PC-9 (cell line): ENCODE data around the gene KLC4. TPM values are rescaled to one million over a fixed set of nuclear protein-coding genes. Genes with fewer than 3 reads are reported as not detected.

Source experiments
- BruUV-seq: library from RNA; stranded (reverse); fragments of 400-500 nt; replicated peaks from 2 replicates; lab custom pipeline; 2021; lab: Mats Ljungman, UMichigan
- CTCF ChIA-PET: fragments of 300-600 bp; sonication (Branson Sonifier 250); formaldehyde crosslinking; loops from one replicate; lab custom pipeline; 2022; ENCODE audit warnings: antibody characterized with exemption; lab: Charles Lee
- POLR2A ChIA-PET: fragments of 300-600 bp; sonication (Branson Sonifier 250); formaldehyde crosslinking; loops from one replicate; lab custom pipeline; 2022; ENCODE audit warnings: antibody characterized with exemption; ENCODE audit not compliant: unreplicated experiment; lab: Charles Lee
- DNase-seq, 2 experiments: peaks; one replicate each; pipeline versions ENCODE4 v3.0.0 to v3.0.0-alpha.2; 2015 to 2022; ENCODE audit warnings: mixed read lengths in 1 of 2
- H2AFZ ChIP-seq: fragments of 200-600 bp; sonication (generic); 2 replicates; pipeline ENCODE4 v1.8.1; 2017; ENCODE audit warnings: antibody characterized with exemption
- H3F3A ChIP-seq: fragments of 200-600 bp; sonication (generic); 2 replicates; pipeline ENCODE4 v1.8.1; 2017; ENCODE audit warnings: antibody characterized with exemption, mild to moderate bottlenecking, low read depth; ENCODE audit not compliant: insufficient read depth
- H3K27ac ChIP-seq: fragments of 200-600 bp; sonication (generic); 2 replicates; pipeline ENCODE4 v1.6.1; 2016; ENCODE audit warnings: mixed run types
- H3K27me3 ChIP-seq: fragments of 200-600 bp; sonication (generic); 2 replicates; pipeline ENCODE4 v1.6.1; 2016; ENCODE audit warnings: low read depth, mixed run types; ENCODE audit not compliant: insufficient read depth
- H3K36me3 ChIP-seq: fragments of 200-600 bp; sonication (generic); 2 replicates; pipeline ENCODE4 v1.6.1; 2016; ENCODE audit warnings: low read depth, mixed run types
- H3K4me1 ChIP-seq: fragments of 200-600 bp; sonication (generic); replicated peaks from 2 replicates; pipeline ENCODE4 v1.6.1; 2016; ENCODE audit warnings: mixed run types; ENCODE audit not compliant: insufficient read depth
- H3K4me2 ChIP-seq: fragments of 200-600 bp; sonication (generic); 2 replicates; pipeline ENCODE4 v1.6.1; 2017; ENCODE audit warnings: mixed run types
- H3K4me3 ChIP-seq: fragments of 200-600 bp; sonication (generic); 2 replicates; pipeline ENCODE4 v1.6.1; 2016; ENCODE audit warnings: mixed run types
- H3K79me2 ChIP-seq: fragments of 200-600 bp; sonication (generic); 2 replicates; pipeline ENCODE4 v1.6.1; 2017; ENCODE audit warnings: low read depth, mixed run types
- H3K9me2 ChIP-seq: fragments of 200-600 bp; sonication (generic); 2 replicates; pipeline ENCODE4 v1.8.1; 2017; ENCODE audit warnings: mild to moderate bottlenecking; ENCODE audit not compliant: insufficient read depth
- H3K9me3 ChIP-seq: fragments of 200-600 bp; sonication (generic); 2 replicates; pipeline ENCODE4 v1.8.1; 2016; ENCODE audit warnings: low read depth; ENCODE audit not compliant: insufficient read depth
- H4K20me1 ChIP-seq: fragments of 200-600 bp; sonication (generic); 2 replicates; pipeline ENCODE4 v1.8.1; 2017; ENCODE audit not compliant: insufficient read depth
- EZH2 ChIP-seq: fragments of 200-600 bp; sonication (generic); IDR thresholded peaks from 2 replicates; pipeline ENCODE4 v1.8.0; 2017; ENCODE audit warnings: antibody characterized with exemption, low read depth
- intact Hi-C: fragments of 100-400 bp; cut with micrococcal nuclease; formaldehyde crosslinking; loops from one replicate; pipeline ENCODE4 v1.10.0; 2022; ENCODE audit not compliant: unreplicated experiment
- total RNA-seq: library from RNA; stranded (reverse); gene quantifications from 2 replicates; pipeline ENCODE4 v1.2.3, GENCODE V29; 2021
- TF ChIP-seq, protein P1 (sequence below): fragments of 200-600 bp; sonication (generic); conservative IDR thresholded peaks from 2 replicates; pipeline ENCODE4 v1.6.1; 2017; ENCODE audit warnings: mixed run types, antibody characterized with exemption, mild to moderate bottlenecking, moderate library complexity

Gene KLC4
- total RNA-seq, 1 experiment from 2014 or later = 46.2 TPM

DNA sequence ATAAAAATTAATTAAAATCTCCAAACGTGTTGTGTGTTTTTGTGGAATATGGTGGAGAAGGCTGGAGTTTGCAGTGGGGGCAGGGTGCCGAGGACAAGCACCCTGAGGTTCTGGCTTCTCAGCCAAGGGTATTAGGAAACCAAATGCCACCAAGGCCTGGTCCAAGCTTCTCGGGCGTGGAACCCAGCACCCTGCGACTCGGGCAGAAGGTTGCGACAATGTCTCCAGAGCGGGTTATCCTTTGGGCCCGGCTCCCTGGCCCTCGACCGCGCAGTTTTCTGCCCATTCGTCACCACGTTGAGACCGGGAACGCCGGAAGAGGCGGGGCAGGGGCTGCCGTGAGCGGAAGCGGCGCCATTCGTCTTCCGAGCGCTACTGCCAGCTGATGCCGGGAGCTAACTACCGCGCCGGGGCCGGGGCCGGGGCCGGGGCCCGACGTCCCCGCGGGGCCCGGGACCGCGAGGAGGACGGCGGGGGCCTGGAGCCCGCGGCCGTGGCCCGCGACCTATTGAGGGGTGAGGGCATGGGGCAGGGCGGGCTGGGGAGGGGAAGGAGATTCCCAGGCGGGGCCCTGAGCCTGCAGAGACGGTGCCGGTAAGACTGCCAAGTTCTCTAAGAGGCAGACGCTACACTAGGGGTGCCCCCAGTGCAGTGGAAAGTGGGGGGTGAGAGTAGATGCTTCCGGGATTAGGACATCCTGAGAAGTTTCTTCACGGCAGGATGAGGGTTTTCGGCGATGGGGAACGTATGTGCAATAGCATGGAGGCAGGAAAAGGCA is 38.0 kb upstream of the KLC4 start, which contains the start of gene RRP36:
Gene RRP36 (plus strand): TSS at position 354 of the 778 bp plus-strand sequence. CDS start 32 bp downstream, at position 386.
- Histone ChIP-seq H3K27ac (peak within 1 kb of the TSS; percentile 46), H3K36me3 (peaks cover 31% of the 10 kb centered on the region), H3K27me3 (no peaks in the 10 kb centered on the region), H3F3A (peaks cover 30% of the 10 kb centered on the region; the same call in 1 of the 2 replicates), H3K79me2 (peaks cover 41% of the 10 kb centered on the region), H3K9me2 (no peaks in the 10 kb centered on the region), H2AFZ (peak within 1 kb of the TSS; percentile 83), H3K4me3 (peak within 1 kb of the TSS; percentile 79), H3K9me3 (no peaks in the 10 kb centered on the region), H3K4me2 (peak within 1 kb of the TSS; percentile 88), H4K20me1 (peaks cover 3% of the 10 kb centered on the region), H3K4me1 (0 out of 2 replicates have a peak, but pooled peaks cover 10% of the 10 kb centered on the region)
- BruUV-seq = TSS peak; percentile 78
- ChIA-PET CTCF (no interaction called here), POLR2A (interaction anchor here (0.6 to 0.8 kb wide), 4 partner anchors 62 to 1298 kb away, joined by 3 to 6 read pairs (median 4); partner anchors contain the start of gene CNPY3)
- intact Hi-C loops = no loop called here
- no peak for TF ChIP-seq EZH2
- TF ChIP-seq, protein P1, sequence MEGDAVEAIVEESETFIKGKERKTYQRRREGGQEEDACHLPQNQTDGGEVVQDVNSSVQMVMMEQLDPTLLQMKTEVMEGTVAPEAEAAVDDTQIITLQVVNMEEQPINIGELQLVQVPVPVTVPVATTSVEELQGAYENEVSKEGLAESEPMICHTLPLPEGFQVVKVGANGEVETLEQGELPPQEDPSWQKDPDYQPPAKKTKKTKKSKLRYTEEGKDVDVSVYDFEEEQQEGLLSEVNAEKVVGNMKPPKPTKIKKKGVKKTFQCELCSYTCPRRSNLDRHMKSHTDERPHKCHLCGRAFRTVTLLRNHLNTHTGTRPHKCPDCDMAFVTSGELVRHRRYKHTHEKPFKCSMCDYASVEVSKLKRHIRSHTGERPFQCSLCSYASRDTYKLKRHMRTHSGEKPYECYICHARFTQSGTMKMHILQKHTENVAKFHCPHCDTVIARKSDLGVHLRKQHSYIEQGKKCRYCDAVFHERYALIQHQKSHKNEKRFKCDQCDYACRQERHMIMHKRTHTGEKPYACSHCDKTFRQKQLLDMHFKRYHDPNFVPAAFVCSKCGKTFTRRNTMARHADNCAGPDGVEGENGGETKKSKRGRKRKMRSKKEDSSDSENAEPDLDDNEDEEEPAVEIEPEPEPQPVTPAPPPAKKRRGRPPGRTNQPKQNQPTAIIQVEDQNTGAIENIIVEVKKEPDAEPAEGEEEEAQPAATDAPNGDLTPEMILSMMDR = no peak
- peak; percentile 62 to 66 for DNase-seq

DNA sequence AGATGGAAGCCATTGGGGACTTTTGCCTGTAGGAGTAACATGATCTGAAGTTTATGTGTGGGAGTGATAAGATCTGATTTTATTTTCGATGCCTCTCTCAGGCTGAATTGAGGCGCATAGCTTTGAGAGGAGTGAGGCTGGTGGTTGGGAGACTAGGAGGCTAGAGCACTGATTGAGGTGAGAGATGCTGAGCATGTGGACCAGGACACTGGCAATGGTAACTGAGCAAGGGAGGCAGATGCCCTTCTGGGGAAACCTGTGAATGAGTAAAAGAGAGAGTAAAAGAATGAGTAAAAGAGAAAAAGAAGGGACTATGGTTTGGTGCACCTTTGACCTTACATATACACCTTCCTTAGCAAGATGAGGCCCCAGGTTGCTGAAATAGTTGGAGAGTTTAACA is 35.0 kb upstream of the KLC4 start:
- Histone ChIP-seq H3K9me3 (no peaks in the 10 kb centered on the region), H4K20me1 (no peaks in the 10 kb centered on the region; the same call in 1 of the 2 replicates), H3K79me2 (peaks cover 36% of the 10 kb centered on the region), H2AFZ (no peak overlapping the region), H3K36me3 (peaks cover 39% of the 10 kb centered on the region), H3K4me3 (no peak overlapping the region), H3K4me2 (no peak overlapping the region), H3K27ac (no peak overlapping the region), H3F3A (peaks cover 28% of the 10 kb centered on the region; the same call in 1 of the 2 replicates), H3K9me2 (no peaks in the 10 kb centered on the region), H3K4me1 (0 out of 2 replicates have a peak, but pooled peaks cover 10% of the 10 kb centered on the region), H3K27me3 (no peaks in the 10 kb centered on the region)
- TF ChIP-seq EZH2 = no peak
- TF ChIP-seq, protein P1 = no peak
- POLR2A ChIA-PET = interaction anchor here (0.6 kb wide), 1 partner anchor 110 kb away, joined by 5 read pairs; no protein-coding TSS in a partner anchor
- CTCF ChIA-PET = interaction anchor here (0.6 kb wide), 1 partner anchor 431 kb away, joined by 3 read pairs; the partner anchor contains the start of gene DLK2
- BruUV-seq = no TSS peak
- DNase-seq = no peak
- intact Hi-C loops = no loop called here

- Histone ChIP-seq H2AFZ (no peak overlapping the region), H4K20me1 (no peaks in the 10 kb centered on the region; the same call in 1 of the 2 replicates), H3K9me3 (no peaks in the 10 kb centered on the region), H3F3A (peaks cover 11% of the 10 kb centered on the region; the same call in 1 of the 2 replicates), H3K4me3 (no peak overlapping the region), H3K4me2 (no peak overlapping the region), H3K27ac (no peak overlapping the region), H3K9me2 (no peaks in the 10 kb centered on the region), H3K79me2 (peaks cover 36% of the 10 kb centered on the region), H3K4me1 (0 out of 2 replicates have a peak, but pooled peaks cover 5% of the 10 kb centered on the region), H3K27me3 (no peaks in the 10 kb centered on the region), H3K36me3 (peaks cover 34% of the 10 kb centered on the region; the same call in 1 of the 2 replicates)
- BruUV-seq = no TSS peak
- CTCF ChIA-PET = interaction anchor here (0.6 kb wide), 1 partner anchor 137 kb away, joined by 3 read pairs; no protein-coding TSS in a partner anchor
- intact Hi-C loops = no loop called here
- TF ChIP-seq, protein P1 = no peak
- no peak for TF ChIP-seq EZH2
- DNase-seq = no peak
- POLR2A ChIA-PET = interaction anchor here (0.6 kb wide), 1 partner anchor 39 kb away, joined by 4 read pairs; no protein-coding TSS in a partner anchor
Observed at GRCh38 chr6:43026365-43026764, 33.1 kb upstream of the KLC4 start.
